ENCODE measurements around the gene DIDO1.
"Not testable (repeated sequence)": the region's sequence is repeated elsewhere in the genome, so short reads cannot be mapped to it uniquely, and the experiment has no call there.

Gene DIDO1

DNA sequence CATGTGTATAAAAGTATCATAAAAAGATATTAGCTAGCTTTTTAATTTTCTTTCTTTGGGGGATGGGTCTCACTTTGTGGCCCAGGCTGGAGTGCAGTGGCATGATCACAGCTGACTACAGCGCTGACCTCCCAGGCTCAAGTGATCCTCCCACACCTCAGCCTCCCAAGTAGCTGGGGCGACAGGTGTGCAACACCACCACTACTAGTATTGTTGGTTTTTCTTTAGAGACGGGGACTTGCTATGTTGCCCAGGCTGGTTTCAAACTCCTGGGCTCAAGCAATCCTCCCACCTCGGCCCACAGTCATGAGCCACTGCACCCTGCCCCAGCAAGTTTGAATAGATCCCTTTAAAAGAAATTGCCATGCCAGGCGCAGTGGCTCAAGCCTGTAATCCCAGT lies 71.2 kb downstream of the DIDO1 start:
- no peak for DNase-seq (ENCODE audit: low spot score)

DNA sequence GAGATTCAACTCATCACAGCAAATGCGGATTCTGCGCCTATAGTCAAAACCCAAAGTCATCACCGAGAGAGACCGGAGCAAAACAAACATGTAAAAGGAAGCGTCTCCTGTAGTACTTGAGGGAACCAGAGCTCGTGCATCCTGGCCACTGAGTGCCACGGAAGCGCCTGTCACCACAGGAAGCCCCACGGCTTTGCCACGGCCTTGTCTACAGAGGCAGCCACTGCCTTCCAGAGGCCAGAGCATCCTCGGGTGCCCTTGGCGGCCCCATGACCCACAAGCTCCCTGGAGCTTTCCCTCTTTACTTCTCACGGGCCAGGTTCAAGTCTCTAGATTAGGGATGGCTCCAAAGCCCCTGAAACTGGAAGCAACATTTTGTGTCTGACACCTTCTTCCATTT lies 72.2 kb downstream of the DIDO1 start:
- DNase-seq (ENCODE audit: low spot score): no peak

DNA sequence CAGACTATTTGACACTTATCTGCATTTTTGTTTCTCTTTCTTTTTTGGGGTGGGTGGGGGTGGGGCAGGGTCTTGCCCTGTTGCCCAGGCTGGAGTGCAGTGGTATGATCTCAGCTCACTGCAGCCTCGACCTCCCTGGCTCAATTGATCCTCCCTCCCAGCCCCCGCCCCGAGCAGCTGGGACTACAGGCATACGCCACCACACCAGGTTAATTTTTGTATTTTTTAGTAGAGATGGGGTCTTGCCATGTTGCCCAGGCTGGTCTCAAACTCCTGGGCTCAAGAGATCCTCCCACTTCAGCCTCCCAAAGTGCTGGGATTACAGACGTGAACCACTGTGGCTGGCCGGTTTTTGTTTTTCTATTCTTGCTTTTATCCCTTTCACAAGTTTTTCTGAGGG lies 73.0 kb downstream of the DIDO1 start:
- DNase-seq (ENCODE audit: low spot score): not testable (repeated sequence)

DNA sequence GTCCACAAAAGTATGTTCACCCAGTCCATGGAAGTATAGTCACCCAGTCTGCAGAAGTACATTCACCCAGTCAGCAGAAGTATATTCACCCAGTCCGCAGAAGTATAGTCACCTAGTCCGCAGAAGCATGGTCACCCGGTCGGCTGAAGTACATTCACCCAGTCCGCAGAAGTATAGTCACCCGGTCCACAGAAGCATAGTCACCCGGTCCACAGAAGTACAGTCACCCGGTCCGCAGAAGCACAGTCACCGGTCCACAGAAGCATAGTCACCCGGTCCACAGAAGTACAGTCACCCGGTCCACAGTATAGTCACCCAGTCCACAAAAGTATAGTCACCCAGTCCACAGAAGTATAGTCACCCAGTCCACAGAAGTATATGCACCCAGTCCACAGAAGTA lies 73.5 kb downstream of the DIDO1 start:
- DNase-seq (ENCODE audit: low spot score): no peak

DNA sequence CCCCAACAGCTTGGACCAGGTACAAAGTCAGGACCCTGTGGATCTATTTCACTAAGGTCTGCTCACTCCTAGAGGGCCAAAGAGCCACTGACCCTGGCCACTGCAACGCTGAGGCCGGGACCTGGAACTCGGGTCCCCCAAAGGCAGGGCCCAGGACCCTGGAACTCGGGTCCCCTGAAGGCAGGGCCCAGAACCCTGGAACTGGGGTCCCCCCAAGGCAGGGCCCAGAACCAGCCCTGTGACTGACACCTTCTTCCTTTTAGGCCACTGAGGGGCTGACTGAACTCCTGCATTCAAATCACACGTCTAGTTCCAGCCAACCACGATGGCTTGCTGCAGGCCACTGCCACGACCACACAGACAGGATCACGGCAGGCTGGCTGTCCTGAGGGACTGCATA lies 74.1 kb downstream of the DIDO1 start:
- DNase-seq (ENCODE audit: low spot score): no peak

DNA sequence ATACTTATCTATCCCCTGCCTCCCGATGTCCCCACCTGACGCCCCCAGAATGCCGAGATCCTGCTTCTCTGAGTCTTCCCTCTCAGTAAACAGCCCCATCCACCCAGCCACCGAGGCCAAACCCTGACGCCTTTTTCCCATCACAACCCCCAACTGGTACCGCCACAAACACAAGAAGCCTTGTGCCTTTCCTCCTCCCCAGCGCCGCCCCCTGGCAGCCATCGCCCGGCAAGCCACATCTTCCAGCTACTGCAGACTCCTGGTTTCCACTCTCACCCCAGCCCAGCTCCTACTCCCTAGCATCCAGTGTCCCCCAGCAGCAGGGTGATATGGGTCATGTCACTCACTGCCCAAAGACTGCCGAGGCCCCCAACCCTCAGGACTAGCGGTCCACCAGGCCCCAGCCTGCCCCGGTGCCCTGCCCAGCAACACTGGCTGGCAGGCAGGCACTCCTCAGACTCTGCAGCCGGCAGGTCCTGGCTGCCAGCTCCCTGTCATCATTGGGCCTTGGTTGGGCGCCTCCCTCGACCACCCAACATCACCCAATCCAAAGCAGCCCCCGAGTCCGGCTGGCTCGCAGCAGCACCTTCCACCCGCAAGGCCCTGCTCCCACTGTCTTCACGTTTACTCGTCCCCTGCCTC lies 75.9 kb downstream of the DIDO1 start:
- no peak for DNase-seq (ENCODE audit: low spot score)

DNA sequence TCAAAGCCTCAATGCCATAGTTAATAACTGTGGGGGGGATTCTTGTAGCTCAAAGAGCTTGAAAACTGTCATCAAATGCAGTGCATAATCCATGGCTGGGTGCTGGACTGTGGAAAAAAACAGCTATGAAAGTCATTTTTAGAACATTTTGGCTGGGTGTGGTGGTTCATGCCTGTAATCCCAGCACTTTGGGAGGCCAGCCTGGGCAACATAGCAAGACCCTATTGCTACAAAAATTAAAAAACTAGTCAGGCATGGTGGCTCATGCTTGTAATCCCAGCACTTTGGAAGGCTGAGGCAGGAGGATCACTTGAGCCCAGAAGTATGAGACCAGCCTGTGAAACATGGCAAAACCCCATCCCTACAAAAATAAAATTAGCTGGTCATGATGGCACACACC lies 76.9 kb downstream of the DIDO1 start:
- DNase-seq (ENCODE audit: low spot score): no peak

DNA sequence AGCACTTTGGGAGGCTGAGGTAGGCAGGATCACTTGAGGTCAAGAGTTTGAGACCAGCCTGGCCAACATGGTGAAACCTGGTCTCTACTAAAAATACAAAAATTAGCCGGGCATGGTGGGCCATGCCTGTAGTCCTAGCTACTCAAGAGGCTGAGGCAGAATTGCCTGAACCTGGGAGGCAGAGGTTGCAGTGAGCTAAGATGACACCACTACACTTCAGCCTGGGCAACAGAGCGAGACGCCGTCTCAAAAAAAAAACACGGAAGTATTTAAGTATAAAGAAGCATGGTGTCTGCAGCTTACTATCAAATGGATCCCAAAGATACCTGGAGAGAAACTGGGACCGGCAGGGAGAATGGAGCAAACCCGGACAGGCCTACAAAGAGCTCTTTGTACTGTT lies 77.4 kb downstream of the DIDO1 start:
- DNase-seq (ENCODE audit: low spot score): not testable (repeated sequence)

DNA sequence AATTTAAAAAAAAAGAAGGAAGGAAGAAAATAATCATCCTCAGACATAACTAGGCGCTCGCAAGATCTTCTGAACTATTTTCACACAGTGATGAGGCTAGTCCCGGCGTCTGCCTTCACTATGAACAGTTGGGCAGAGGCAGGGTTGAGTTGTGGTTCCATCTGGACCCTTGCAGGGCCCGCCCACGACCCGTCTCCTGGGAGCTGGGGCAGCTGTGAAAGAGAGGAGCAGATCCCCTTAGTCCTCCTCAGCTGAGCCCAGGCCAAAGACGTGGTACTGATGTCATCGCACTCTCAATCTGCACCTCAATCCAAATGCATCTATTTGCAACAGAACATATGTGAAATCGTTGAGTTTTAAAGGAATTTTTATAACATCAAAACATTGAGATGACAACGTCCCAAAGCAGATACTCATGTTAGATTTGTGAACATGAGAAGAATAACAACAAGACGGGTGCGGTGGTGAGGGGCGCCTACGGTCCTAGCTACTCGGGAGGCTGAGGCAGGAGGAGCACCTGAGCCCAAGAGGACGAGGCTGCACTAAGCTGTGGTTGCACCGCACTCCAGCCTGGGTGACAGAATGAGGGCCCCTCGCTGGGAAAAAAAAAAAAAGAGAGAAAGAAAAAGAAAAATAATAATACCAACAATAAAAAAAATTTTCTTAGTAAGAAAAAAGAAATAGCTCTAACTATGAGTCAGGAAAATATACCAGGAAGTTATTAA lies 80.0 kb downstream of the DIDO1 start:
- DNase-seq (ENCODE audit: low spot score): no peak

DNA sequence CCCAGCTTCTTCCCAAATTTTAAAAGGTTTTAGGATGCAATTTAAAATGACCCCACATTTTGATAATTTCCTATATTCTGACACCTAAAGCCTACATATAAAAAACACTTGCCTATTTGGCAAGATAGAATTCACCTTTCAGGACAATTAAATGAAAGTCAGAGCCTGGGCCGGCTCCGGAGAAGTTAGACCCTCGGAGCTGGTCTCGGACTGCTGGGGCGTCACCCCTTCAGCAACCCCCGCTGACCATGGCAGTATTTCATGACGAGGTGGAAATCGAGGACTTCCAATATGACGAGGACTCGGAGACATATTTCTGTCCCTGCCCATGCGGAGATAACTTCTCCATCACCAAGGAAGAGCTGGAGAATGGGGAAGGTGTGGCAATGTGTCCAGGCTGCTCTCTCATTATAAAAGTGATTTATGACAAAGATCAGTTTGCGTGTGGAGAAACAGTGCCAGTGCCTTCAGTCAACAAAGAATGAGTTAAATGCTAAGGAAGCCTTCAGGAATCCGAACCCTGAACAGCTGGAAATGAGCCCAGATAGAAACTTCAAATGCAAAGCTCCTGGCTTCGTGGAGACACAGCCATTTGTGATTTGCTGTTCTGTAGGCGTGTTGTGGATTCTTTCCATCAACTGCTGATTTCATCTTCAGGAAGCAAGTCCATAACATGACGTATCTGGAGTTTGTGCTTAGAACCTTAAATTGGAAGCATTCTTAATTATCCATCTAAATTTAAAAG lies 80.7 kb downstream of the DIDO1 start:
- no peak for DNase-seq (ENCODE audit: low spot score)

DNA sequence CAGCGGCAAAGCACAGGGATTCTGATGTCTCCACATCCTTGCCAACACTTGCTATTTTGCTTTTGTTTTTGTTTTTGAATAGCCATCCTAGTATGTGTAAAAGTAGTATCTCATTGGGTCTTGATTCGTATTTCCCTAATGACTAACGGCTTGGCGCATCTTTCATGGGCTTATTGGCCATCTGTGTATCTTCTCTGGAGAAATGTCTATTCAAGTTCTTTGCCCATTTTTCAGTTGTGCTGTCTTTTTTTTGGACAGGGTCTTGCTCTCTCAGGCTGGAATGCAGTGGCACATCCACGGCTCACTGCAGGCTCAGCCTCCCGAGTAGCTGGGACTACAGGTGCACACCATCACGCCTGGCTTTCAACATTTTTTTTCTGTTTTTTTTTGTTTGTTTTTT lies 82.1 kb downstream of the DIDO1 start:
- no peak for DNase-seq (ENCODE audit: low spot score)

DNA sequence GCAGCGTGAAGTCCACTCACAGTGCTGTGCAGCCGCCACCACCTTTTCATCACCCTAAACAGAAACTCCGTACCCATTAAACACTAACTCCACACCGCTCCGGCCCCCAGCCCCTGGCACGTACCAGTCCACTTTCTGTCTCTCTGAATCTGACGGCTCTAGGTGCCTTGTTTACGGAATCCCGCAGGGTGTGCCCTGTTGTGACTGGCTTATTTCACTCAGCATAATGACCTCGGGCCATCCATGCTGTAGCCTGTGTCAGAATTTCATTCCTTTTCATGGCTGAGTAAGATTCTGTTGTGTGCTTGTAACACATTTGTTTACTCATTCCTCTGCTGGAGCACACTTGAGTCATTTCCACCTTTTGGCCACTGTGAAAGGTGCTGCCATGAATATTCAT lies 82.6 kb downstream of the DIDO1 start:
- DNase-seq (ENCODE audit: low spot score): no peak

DNA sequence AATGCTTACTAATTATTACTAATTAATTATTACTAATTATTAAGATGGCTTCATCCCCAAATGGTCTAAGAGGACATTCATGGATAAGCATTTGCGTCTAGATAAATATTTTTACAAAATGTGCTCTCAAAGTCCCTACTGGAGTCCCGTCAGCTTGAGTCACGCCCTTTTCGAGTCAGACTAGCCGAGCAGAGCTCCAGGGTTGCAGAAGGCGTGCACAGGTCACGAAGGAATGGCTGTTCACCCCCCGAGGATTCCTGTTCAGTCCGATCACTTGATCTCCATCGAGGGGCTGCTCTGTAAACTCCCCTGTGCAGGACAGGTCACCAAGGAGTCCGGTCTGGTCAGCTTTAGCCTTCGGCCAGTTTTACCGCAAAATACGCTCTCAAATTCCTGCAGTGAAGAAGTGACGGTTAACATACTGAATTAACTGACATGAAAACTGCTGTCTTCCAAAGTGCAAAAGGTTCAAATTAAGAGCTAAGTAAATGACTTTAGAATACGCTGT lies 84.5 kb downstream of the DIDO1 start:
- DNase-seq (ENCODE audit: low spot score): no peak

DNA sequence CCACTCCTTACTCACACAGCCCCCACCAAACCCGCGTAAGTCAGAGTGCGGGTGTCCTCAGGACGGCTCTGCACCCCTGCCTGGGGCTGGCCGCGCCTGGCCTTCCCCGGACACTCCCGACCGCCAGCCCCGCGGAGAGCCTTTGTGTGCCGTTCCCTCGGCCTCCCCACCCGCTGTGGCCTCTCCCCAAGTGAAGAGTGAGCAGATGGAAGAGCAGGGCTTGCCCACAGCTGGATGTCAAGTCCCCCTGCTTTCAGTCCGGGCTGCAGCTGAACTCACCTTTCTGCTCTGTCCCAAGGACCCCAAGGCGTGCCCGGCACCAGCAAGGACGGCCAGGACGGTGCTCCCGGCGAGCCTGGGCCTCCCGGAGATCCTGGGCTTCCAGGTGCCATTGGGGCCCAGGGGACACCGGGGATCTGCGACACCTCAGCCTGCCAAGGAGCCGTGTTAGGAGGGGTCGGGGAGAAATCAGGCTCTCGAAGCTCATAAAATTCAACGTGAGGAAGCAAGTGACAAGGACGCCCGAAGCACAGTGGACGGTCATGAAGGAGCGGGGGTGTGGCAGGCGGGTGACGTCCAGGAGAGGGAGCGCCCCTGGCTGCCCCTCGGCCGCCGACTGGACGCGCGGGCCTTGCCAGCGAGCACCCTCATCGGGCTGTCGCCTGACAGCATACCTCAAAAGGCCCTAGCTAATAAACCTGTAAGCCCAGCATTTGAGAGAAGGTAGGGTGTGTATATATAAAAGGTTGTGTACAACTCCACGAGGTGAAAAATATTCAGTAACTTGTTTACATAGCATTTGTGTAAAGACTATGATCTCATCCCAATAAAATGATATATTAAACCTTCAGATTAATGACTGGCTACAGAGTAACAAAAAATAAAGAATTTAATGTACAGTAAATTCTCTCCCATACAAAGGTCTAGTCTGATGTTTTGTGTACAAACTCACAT lies 85.8 kb downstream of the DIDO1 start:
- no peak for DNase-seq (ENCODE audit: low spot score)

DNA sequence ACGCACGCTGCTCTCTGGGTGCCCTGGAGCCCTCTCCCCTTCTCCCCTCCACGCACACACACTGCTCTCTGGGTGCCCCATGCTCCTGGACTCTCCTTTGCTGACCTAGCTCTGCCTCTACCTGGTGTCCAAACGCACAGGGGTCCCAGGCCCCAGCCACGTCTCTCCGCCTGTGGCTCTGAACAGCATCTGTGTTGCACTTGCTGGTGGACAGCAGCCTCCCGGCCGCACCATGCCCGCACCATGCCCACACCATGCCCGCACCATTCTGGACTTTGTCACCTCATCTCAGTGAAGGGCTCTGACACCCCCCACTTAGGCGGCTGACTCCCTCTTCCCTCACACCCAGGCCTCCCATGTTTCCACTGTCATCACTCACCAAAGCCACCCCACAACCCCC lies 86.5 kb downstream of the DIDO1 start:
- no peak for DNase-seq (ENCODE audit: low spot score)

DNA sequence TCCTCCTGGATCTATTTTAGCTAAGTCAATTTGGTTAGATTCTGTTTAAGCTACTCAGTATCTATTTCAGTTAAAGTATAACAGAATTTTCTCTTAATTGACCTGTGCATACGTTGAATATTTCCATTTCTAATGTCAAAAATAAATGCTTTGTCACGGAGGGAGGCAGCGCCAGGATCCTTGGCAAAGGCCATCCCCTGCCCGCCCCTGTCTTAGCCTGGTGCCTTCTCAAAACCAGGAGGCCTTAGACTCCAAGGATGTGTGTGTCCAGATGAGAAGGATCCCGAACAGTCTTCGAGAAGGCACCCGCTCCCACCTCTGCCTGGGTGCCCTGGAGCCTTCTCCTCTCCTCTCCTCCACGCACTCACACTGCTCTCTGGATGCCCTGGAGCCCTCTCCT lies 87.0 kb downstream of the DIDO1 start:
- no peak for DNase-seq (ENCODE audit: low spot score)

DNA sequence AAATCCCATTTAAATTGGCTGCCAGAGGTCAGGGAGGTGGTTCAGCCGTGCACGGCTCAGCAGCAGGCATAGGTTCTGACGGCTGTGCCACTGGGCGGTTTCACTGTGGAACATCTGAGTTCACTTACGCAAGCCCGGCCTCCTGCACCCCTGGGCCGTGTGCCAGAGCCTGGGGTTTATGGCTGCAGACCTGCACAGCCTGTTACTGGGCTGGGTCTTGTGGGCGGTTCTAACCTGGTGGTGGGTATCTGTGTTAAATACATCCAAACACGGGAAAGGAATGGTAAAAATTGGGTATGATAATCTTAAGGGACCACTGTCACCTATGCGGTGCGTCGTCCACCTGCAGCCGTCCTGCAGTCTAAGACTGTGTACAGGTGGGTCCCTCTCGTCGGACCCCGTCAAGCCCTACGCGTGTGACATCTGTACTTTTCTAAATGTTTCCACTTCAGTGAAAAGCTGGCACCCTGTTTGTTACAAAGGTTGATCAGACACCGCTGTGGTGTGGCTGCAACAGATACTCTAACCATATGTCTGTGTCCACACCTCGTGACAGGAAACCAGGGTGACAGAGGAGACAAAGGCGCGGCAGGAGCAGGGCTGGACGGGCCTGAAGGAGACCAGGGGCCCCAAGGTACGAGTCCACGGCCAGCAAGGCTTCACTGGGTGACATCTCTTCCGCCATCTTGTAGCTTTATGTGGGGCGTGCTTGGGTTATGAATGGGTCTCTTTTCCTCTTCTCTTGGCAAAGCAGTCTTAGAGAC lies 88.0 kb downstream of the DIDO1 start:
- DNase-seq (ENCODE audit: low spot score): no peak

DNA sequence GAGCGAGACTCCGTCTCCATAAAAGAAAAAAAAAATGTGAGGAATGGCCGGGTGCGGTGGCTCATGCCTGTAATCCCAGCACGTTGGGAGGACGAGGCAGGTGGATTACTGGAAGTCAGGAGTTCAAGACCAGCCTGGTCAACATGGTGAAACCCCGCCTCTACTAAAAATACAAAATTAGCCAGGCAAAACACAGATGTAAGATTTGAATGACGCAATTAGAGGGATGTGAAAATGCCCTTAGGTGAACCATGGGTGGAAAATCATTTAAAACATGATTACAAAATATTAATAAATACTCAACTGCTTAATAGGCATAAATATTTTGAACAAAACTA lies 88.5 kb downstream of the DIDO1 start:
- DNase-seq (ENCODE audit: low spot score): no peak

DNA sequence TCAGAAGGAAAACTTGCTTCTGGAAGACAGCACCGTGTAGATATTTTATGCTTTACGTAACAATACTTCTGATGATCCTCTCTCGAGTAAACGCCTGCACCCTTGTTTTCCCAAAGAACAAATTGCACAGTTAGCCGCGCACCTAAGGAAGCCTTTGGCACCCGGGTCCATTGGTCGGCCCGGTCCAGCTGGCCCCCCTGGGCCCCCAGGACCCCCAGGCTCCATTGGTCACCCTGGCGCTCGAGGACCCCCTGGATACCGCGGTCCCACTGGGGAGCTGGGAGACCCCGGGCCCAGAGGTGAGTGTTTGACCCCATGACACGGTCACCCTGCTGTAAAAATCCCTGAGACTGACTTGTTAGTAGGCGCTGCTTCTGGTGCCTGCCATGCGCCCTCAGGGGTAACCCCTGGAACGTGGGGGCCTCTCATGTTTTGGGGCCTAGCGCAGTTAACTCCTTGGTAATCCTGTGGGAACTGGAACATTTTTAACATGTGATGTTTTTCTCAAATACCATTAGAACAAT lies 89.3 kb downstream of the DIDO1 start:
- no peak for DNase-seq (ENCODE audit: low spot score)

DNA sequence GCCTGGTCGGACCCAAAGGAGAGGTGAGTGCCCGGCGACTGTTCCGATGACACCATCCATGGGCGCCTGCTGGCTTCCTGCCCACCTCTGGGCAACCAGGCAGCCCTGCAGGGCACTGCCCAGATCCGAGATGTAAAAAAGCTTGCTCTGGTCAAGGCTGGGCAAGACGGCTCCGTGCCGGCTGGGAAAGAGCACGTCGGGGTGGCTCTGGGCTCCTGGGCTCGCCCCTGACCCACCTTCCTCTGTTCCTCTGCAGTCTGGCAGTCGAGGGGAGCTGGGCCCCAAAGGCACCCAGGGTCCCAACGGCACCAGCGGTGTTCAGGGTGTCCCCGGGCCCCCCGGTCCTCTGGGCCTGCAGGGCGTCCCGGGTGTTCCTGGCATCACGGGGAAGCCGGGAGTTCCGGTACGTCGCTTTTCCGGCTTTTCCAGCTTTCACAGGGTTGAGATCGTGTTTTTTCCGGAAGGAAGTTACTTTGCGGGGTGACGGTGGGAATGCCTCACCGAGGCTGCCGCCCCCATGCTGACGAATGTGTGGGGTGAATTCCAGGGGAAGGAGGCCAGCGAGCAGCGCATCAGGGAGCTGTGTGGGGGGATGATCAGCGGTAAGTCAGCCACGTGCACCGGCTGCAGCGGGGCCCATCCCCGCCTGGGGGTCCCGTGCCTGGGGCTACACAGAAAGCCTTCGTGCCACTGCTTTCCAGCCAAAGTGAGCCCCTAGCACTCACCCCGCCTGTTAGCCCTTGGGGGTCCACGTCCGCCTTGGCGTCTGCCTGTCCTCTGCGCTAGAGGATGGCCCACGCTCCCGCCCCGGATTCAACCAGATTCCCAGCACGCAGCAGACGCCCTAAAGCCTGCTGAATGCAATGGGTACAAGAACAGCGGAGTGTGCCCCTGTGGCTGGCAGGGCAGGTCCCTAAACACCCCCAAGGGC lies 90.1 kb downstream of the DIDO1 start:
- peak; percentile 36 for DNase-seq (ENCODE audit: low spot score)
